ENCODE measurements around the gene TSC22D2.

DNA sequence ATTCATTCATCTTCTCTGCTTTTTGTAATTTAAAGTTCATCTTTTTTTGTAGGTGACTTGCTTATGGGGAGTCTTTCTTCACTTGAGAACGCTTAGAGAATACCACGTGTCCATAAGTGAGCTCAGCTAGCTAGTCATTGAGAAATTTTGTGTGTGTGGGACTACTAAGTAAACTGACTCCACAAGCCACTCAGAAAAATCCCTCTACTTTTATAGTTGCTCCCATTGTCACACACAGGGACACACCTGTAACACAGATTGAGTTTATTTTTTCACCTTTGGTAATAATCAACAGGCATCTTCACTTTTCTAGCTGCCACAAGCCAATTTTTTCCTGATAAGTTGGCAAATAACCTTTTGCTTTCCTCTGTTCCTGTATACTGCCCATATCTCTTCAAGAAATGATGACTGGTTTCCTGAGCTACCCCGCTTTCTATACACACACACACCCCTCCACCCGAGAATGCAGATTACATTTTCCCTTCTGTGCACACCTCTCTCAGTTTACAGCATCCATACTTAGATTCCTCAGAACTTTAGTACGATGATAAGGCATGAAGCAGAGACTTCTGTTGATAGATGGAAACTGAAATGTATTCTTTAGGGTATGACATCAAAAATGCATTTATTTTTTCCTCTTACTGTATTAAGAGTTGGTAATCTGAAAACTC, 4.6 kb downstream of the TSC22D2 start:
- TF ChIP-seq, protein P1, sequence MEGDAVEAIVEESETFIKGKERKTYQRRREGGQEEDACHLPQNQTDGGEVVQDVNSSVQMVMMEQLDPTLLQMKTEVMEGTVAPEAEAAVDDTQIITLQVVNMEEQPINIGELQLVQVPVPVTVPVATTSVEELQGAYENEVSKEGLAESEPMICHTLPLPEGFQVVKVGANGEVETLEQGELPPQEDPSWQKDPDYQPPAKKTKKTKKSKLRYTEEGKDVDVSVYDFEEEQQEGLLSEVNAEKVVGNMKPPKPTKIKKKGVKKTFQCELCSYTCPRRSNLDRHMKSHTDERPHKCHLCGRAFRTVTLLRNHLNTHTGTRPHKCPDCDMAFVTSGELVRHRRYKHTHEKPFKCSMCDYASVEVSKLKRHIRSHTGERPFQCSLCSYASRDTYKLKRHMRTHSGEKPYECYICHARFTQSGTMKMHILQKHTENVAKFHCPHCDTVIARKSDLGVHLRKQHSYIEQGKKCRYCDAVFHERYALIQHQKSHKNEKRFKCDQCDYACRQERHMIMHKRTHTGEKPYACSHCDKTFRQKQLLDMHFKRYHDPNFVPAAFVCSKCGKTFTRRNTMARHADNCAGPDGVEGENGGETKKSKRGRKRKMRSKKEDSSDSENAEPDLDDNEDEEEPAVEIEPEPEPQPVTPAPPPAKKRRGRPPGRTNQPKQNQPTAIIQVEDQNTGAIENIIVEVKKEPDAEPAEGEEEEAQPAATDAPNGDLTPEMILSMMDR (IDR thresholded peaks at IDR 0.05), result no peak
- TF ChIP-seq POLR2A (IDR thresholded peaks at IDR 0.05), result no peak
